ENCODE results near the gene TSKU.
"Not testable (repeated sequence)": the region's sequence is repeated elsewhere in the genome, so short reads cannot be mapped to it uniquely, and the experiment has no call there.

TSKU gene

DNA sequence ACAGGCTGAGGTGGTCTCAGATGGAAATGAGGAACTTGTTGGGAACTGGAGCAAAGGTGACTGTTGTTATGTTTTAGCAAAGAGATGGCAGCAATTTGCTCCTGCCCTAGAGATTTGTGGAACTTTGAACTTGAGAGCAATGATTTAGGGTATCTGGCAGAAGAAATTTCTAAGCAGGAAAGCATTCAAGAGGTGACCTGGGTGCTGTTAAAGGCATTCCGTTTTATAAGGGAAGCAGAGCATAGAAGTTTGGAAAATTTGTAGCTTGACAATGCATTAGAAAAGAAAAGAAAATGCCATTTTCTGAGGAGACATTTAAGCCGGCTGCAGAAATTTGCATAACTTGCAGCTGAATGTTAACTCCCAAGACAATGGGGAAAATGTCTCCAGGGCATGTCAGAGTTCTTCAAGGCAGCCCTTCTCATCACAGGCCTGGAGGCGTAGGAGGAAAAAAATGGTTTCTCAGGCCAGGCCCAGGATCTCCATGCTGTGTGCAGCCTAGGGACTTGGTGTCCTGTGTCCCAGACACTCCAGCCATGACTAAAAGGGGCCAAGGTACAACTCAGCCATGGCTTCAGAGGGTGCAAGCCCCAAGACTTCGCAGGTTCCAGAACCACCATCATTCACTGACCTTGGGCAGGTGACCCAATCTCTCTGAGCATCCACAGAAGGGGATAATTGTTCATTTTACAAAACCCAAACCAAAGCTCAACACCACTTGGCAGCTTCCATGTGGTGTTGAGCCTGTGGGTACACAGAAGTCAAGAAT lies 8.0 kb downstream of the TSKU start:
- not testable (repeated sequence) for DNase-seq

DNA sequence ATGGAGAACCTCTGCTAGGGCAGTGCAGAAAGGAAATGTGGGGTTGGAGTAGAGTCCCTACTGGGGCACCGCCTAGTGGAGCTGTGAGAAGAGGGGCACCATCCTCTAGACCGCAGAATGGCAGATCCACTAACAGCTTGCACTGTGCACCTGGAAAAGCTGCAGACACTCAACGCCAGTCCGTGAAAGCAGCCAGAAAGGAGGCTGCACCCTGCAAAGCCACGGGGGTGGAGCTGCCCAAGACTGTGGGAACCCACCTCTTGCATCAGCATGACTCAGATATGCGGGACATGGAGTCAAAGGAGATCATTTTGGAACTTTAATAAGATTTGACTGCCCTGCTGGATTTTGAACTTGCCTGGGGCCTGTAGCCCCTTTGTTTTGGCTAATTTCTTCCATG lies 8.7 kb downstream of the TSKU start:
- DNase-seq = no peak

DNA sequence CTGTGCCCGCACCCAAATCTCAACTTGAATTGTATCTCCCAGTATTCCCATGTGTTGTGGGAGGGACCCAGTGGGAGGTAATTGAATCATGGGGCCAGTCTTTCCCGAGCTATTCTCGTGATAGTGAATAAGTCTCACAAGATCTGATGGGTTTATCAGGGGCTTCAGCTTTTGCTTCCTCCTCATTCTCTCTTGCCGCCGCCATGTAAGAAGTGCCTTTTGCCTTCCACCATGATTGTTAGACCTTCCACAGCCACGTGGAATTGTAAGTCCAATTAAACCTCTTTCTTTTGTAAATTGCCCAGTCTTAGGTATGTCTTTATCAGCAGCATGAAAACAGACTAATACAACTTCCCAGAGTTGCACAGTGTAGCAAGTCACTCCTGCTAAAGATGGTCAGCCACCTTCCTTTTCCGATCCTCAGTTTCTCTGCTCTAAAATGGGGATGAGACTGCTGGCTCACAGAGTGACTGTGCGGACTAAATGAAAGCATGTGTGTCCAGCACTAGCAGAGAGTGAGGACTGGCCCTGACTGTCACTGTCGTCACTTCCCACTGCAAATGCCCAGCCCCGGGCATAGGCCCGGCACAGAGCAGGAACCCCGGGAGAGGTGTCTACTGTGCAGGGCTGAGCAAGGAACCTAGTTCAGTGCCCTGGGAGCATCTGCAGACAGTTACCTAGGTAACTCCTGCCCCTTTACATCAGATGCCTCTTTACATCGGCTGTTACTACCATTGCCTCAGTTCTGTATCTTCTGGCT lies 9.5 kb downstream of the TSKU start:
- DNase-seq = no peak

DNA sequence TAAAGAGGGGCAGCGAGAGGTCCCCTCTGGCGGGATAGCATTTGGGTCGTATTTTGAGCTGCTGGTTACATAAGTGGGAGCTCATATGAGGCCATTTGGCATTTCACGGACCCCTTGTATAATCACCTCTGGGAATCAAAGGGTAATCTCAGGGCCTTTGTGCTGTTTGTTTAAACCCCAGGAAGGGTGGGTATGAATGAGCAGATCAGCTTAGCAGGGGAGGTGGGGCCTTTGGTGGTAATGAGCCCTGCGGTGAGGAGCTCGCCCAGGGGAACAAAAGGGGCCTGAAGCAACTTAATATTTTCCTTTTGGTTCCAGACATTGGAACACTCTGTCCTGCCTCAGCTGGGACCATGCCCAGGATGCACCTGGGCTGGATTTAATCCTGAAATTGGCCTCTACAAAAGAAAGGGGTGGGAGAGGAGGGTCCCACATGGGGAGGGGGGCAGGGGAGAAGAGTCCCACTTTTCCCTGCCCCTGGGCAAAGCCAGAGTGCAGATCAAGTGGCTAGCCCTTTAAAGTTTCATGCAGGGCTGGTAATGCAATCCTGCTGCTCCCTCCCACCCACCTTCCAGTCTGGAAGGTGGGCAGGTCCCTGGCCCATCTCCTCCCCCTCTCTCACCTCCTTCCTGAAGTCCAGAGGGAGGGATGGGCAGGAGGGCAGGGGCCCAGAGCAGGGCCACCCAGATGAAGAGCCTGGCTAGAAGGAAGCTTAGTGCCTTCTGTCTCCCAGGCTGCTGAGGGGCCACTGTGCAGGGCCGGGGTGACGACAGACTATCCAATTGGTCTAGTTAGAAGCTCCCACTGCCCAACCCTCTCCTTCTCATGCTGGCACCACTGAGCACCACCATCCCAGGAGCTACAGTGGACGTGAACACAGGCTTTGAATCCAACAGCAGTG lies 10.5 kb downstream of the TSKU start:
- peak; percentile 86 for DNase-seq

DNA sequence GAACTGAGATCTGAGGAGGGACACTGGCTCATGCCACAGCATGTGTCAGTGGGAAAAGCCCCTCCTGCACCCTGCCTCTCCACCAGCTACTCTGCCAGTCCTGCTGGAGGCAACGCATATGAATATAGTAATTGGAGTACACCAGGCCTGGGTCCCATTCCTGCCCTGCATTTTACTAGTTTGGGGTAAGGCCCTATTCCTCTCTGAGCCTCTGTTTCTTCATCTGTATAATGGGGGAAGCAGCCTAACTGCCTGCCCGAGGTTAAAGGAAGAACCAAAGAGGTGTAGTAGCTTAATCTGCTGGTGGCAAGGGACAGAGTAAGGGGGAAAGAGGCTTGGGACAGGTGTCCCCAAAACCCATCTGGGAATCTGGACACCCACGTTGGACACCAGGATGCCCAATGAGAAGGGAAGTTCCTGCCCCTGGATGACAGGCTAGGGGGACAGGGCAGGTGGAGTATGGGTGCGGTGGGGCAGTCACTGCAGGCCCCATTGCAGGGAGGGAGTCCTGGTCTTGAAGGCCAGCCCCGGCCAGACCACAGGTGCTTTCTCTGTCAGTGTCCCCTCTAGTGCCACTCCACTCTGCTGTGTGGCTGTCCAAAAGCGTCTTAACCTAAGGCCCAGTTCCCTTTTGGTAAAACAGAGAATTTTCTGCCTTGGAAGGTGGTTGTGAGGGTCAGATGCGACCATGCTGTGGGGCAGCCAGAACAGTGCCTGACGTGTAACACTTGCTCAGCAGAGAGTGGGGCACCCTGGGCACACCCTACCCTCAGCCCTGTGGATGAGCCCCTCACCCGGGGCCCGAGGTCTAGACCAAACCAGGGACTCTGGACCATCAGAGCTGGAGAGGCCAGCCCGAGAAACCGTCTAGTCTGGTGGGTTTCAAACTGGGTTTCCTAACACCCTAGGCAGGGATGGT lies 11.5 kb downstream of the TSKU start:
- no peak for DNase-seq

GRCh38 chr11:76795290-76795935 lies 12.3 kb downstream of the TSKU start:
- no peak for DNase-seq

DNA sequence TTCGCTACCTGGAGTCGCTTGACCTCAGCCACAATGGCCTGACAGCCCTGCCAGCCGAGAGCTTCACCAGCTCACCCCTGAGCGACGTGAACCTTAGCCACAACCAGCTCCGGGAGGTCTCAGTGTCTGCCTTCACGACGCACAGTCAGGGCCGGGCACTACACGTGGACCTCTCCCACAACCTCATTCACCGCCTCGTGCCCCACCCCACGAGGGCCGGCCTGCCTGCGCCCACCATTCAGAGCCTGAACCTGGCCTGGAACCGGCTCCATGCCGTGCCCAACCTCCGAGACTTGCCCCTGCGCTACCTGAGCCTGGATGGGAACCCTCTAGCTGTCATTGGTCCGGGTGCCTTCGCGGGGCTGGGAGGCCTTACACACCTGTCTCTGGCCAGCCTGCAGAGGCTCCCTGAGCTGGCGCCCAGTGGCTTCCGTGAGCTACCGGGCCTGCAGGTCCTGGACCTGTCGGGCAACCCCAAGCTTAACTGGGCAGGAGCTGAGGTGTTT lies 12.8 kb downstream of the TSKU start:
- no peak for DNase-seq

DNA sequence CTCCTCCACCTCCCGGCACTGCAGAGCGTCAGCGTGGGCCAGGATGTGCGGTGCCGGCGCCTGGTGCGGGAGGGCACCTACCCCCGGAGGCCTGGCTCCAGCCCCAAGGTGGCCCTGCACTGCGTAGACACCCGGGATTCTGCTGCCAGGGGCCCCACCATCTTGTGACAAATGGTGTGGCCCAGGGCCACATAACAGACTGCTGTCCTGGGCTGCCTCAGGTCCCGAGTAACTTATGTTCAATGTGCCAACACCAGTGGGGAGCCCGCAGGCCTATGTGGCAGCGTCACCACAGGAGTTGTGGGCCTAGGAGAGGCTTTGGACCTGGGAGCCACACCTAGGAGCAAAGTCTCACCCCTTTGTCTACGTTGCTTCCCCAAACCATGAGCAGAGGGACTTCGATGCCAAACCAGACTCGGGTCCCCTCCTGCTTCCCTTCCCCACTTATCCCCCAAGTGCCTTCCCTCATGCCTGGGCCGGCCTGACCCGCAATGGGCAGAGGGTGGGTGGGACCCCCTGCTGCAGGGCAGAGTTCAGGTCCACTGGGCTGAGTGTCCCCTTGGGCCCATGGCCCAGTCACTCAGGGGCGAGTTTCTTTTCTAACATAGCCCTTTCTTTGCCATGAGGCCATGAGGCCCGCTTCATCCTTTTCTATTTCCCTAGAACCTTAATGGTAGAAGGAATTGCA lies 13.5 kb downstream of the TSKU start:
- DNase-seq = no peak

DNA sequence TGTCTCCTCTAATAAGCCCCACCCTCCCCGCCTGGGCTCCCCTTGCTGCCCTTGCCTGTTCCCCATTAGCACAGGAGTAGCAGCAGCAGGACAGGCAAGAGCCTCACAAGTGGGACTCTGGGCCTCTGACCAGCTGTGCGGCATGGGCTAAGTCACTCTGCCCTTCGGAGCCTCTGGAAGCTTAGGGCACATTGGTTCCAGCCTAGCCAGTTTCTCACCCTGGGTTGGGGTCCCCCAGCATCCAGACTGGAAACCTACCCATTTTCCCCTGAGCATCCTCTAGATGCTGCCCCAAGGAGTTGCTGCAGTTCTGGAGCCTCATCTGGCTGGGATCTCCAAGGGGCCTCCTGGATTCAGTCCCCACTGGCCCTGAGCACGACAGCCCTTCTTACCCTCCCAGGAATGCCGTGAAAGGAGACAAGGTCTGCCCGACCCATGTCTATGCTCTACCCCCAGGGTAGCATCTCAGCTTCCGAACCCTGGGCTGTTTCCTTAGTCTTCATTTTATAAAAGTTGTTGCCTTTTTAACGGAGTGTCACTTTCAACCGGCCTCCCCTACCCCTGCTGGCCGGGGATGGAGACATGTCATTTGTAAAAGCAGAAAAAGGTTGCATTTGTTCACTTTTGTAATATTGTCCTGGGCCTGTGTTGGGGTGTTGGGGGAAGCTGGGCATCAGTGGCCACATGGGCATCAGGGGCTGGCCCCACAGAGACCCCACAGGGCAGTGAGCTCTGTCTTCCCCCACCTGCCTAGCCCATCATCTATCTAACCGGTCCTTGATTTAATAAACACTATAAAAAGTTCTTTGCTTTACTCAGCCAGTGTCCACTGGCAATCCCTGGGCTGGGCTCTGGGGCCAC lies 14.4 kb downstream of the TSKU start:
- no peak for DNase-seq

DNA sequence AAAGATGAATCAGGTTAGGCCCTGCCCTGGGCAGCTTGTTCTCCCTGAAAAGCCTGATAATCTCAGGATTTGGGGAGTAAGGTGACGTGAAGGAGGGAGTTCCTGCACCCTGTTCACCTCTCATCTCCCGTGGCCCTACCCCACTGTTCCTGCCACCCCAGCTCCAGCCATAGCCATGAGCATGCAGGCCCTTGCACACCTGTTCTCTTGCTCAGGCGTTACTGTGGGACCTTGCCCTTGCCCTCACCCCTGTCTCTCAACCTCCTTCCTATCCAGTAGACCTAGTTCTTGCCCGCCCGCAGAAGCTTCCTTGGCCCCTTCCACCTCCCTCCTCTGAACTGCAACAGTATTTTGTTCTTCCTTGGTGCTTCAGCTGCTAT lies 15.0 kb downstream of the TSKU start:
- no peak for DNase-seq

DNA sequence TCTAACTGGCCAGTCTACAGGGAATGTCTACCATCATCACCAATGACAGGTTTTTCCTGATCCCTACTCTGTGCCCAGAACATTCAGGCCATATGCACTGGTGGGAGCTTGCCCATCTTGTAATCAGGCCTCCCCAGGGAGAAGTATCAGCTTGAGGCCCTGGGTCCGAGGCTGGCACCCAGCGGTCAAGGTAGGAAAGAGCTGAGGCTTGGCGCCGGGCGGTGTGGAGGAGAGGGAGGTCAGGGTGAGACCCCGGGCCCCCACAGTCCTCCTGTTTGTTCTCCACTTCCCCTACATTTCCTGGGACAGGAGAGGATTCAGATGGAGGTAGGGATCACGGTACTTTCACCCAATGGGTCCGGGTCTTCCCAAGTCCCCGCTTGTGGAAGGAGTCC lies 15.5 kb downstream of the TSKU start:
- DNase-seq = peak; percentile 46

DNA sequence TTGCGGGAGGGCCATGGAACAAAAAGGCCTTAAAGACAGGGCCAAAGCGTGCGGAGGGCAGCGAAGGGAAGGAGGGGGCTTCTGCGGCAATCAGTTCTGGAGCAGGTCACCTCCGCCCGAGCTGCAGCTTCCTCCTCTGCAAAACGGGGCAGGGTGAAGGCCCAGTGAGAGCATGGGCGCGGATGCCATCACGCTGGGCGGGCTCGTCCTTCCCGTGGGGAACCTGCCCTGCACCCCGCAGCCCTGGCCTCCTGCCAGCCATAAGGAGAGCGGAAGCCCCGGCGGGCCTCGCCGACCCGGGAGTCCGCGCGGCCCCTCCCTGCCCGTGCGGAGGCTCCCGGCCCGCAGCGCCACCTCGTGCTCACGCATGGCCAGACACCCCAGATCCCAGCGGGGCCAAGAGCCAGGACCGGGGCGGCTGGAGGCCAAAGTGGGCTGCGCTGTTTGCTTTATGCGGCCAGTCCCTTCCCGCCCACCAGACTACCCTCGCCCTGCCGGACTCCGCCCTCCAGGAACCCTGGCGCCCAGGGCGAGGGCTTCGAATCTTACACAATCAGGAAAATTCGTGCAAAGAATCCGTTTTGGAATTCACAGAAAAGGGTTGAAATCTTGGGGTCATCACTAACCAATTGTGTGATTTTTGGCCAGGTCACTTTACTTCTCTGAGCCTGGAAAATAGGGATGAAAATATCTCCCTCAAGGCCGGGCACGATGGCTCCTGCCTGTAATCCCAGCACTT lies 16.1 kb downstream of the TSKU start:
- peak; percentile 78 for DNase-seq

DNA sequence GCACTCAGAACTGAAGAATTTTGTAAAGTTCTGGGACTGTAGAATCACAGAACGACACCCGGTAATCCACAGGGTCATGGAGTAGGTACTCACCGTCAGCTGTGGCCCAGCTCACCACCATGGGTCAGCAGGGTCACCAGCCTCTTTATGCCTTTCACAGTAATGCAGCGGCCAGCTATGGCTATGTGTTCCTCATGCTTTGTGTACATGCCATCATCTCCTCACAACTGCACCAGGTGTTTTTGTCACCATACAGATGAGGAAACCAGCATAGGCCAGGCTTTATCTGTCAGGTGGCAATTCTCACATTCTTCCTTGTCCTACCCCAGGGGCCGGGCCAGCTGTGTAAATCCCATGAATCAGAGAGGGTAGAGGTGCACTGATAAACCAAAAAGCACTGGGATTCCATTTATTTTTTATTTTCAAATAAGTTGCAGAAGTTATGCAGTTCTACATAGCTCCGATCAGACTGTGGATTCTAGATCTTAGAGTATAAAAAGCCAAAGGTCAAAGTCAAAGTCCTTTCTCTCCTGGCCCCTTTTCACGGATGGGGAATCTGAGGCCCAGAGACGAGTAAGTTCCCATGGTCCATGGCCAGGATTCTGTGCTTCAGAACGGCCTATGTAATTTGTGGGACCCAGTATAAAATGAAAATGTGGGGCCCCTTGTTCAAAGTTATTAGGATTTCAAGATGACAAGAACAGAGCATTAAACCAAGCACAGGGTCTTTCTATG lies 17.5 kb downstream of the TSKU start:
- no peak for DNase-seq

GRCh38 chr11:76801225-76801624 lies 18.1 kb downstream of the TSKU start:
- no peak for DNase-seq

DNA sequence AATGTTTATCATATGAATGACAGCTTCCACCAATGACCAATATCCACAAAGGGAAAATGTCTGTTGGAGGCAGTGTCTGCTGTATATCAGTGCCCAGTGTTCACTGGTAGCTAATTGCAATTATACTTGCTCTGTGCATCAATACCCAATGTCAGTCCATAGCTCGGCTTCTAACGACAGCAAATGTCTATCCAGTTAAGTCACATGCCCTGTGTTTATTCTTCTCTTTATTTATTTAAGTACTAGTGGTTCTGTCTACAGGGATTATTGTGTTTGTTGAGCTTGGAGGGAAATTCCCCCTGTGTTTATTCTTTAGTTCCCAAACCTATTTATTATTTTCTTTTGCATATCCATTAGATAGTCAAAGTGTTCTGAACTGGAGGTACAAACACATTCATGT lies 18.6 kb downstream of the TSKU start:
- DNase-seq = no peak

DNA sequence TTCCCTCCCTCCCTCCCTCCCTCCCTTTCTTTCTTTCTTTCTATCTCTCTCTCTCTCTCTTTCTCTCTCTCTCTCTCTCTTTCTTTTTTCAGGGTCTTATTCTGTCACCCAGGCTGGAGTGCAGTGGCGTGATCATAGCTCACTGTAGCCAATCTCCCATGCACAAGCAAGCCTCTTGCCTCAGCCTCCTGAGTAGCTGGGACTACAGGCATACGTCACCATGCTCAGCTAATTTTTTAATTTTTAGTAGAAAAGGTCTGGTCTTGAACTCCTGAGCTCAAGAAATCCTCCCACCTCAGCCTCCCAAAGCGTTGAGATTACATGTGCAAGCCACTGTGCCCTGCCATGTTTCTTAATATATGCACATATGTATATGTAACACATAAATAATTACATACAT lies 19.0 kb downstream of the TSKU start:
- no peak for DNase-seq

GRCh38 chr11:76802621-76803020 lies 19.5 kb downstream of the TSKU start:
- DNase-seq = no peak

- DNase-seq = no peak
These were observed 19.9 kb downstream of the TSKU start for GRCh38 chr11:76803023-76803422.

Data from NCI-H82 (cell line).